ENCODE data around the gene ATP6V1G3.

DNA sequence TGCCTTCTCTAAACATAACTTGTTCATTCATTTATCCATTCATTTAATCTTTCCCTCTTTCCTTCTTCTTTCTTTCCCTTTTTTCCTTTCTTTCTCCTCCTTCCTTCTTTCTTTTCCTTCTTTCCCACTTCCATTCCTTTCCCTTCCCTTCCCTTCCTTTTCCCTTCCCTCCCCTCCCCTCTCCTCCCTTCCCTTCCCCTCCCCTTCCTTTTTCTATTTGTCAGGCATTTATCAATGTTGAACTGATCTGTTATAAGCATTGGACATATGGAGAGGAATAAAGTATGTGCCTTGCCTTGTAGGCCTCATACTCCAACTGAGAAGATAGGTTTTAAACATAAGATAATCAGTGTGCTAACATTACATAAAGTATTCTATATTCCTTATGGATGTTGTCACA lies 23.7 kb upstream of the ATP6V1G3 start:
- TF ChIP-seq, protein P1, sequence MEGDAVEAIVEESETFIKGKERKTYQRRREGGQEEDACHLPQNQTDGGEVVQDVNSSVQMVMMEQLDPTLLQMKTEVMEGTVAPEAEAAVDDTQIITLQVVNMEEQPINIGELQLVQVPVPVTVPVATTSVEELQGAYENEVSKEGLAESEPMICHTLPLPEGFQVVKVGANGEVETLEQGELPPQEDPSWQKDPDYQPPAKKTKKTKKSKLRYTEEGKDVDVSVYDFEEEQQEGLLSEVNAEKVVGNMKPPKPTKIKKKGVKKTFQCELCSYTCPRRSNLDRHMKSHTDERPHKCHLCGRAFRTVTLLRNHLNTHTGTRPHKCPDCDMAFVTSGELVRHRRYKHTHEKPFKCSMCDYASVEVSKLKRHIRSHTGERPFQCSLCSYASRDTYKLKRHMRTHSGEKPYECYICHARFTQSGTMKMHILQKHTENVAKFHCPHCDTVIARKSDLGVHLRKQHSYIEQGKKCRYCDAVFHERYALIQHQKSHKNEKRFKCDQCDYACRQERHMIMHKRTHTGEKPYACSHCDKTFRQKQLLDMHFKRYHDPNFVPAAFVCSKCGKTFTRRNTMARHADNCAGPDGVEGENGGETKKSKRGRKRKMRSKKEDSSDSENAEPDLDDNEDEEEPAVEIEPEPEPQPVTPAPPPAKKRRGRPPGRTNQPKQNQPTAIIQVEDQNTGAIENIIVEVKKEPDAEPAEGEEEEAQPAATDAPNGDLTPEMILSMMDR (IDR thresholded peaks at IDR 0.05 in 4 of 5, conservative IDR thresholded peaks at IDR 0.05 in 1 of 5), result no peak
- no peak for TF ChIP-seq POLR2A (IDR thresholded peaks at IDR 0.05)
